ENCODE results near the gene EYS. TPM values are rescaled to one million over a fixed set of nuclear protein-coding genes. Genes with fewer than 3 reads are reported as not detected.

EYS gene
- total RNA-seq, 1 experiment from 2014 or later = not detected

DNA sequence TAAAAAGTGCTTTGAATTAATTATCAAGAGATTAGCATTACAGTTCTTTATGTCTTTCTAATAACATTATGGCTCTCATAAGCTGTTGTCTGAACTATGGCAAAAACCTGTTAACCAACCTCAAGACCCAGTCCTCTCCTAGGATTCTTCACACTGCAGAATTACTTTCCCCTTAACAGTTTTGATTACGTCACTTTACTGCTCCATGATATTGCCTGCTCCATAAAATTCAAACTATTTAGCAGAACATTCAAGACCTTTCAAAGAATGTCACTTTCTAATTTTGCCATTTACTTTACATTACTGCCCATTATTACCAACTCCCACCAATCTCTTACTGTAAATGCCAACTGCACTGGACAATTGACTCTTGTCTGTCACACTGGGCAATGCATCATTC, 1227.9 kb downstream of the EYS start:
- H3K27ac ChIP-seq (ENCODE audit: insufficient read length, low read depth, low read length) = no peak overlapping the region

More for the DNA sequence above, 1227.9 kb downstream of the EYS start:
- Histone ChIP-seq H3K4me1 (ENCODE audit: insufficient read depth, low read length) (no peaks in the 10 kb centered on the region), H3K23ac (ENCODE audit: insufficient read length, low read depth, low read length) (no peak overlapping the region), H2AK5ac (ENCODE audit: insufficient read length, low read length) (no peak overlapping the region), H2AFZ (ENCODE audit: low read length) (no peak overlapping the region), H2BK120ac (ENCODE audit: low read depth, low read length, poor library complexity, severe bottlenecking) (no peak overlapping the region), H4K91ac (ENCODE audit: insufficient read length, low read depth, low read length) (no peak overlapping the region), H3K27me3 (ENCODE audit: insufficient read depth, low read length) (no peaks in the 10 kb centered on the region), H3K4me2 (ENCODE audit: insufficient read depth, insufficient read length, low read length) (no peak overlapping the region), H3K9me3 (ENCODE audit: control insufficient read depth, low read depth, low read length) (no peaks in the 10 kb centered on the region), H3K18ac (ENCODE audit: insufficient read length, low read depth, low read length) (no peak overlapping the region), H3T11ph (ENCODE audit: low read length) (no peak overlapping the region), H2BK15ac (ENCODE audit: low read depth, low read length) (no peak overlapping the region), H3K56ac (ENCODE audit: insufficient read length, low read depth, low read length) (no peak overlapping the region), H3K23me2 (ENCODE audit: insufficient read length, low read depth, low read length, poor library complexity, severe bottlenecking) (no peaks in the 10 kb centered on the region), H2BK20ac (ENCODE audit: low read depth, low read length, poor library complexity, severe bottlenecking) (no peak overlapping the region), H3K14ac (ENCODE audit: insufficient read depth, low read length) (no peak overlapping the region), H3K79me1 (ENCODE audit: insufficient read depth, low read depth, low read length, poor library complexity, severe bottlenecking) (no peaks in the 10 kb centered on the region), H3K4ac (ENCODE audit: low read depth, low read length) (no peak overlapping the region), H4K20me1 (ENCODE audit: control insufficient read depth, insufficient read depth, insufficient read length) (no peaks in the 10 kb centered on the region), H3K9ac (ENCODE audit: extremely low read depth, insufficient read length, low read length) (no peak overlapping the region), H2BK12ac (ENCODE audit: insufficient read length, low read depth, low read length) (no peak overlapping the region), H4K8ac (replicated peaks; ENCODE audit: insufficient read length, low read depth, low read length) (no peak overlapping the region), H2BK5ac (ENCODE audit: insufficient read length, low read length) (no peak overlapping the region), H3K79me2 (ENCODE audit: insufficient read depth, low read length) (no peaks in the 10 kb centered on the region), H4K5ac (ENCODE audit: insufficient read length, low read depth, low read length) (no peak overlapping the region)
- Mint-ChIP-seq H3K4me1 (no peaks in the 10 kb centered on the region; a peak in 1 of 4 replicates), H3K36me3 (ENCODE audit: insufficient read depth in 1 of 3, low read depth in 3 of 3) (no peaks in the 10 kb centered on the region), H3K27me3 (ENCODE audit: low read depth) (no peaks in the 10 kb centered on the region), H3K4me3 (no peak overlapping the region), H3K27ac (no peak overlapping the region), H3K9me3 (no peaks in the 10 kb centered on the region)
- no CpG with 5 or more reads among the region's 1 CpG for WGBS (ENCODE audit: extremely low coverage, insufficient read length, low lambda C conversion rate)
- TF ChIP-seq, protein P1, sequence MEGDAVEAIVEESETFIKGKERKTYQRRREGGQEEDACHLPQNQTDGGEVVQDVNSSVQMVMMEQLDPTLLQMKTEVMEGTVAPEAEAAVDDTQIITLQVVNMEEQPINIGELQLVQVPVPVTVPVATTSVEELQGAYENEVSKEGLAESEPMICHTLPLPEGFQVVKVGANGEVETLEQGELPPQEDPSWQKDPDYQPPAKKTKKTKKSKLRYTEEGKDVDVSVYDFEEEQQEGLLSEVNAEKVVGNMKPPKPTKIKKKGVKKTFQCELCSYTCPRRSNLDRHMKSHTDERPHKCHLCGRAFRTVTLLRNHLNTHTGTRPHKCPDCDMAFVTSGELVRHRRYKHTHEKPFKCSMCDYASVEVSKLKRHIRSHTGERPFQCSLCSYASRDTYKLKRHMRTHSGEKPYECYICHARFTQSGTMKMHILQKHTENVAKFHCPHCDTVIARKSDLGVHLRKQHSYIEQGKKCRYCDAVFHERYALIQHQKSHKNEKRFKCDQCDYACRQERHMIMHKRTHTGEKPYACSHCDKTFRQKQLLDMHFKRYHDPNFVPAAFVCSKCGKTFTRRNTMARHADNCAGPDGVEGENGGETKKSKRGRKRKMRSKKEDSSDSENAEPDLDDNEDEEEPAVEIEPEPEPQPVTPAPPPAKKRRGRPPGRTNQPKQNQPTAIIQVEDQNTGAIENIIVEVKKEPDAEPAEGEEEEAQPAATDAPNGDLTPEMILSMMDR (conservative IDR thresholded peaks at IDR 0.05) = no peak
- no peak for DNase-seq
